NCI-H2107 treated with DMSO at 0.1 percent for 48 hours (cell line): ENCODE measurements around the gene AEN.

Source experiments
- DNase-seq: peaks from one replicate; lab custom pipeline; 2025; ENCODE audit not compliant: unreplicated experiment; lab: John Stamatoyannopoulos, UW

AEN gene

GRCh38 chr15:88649753-88650551 lies 28.8 kb downstream of the AEN start:
- no peak for DNase-seq

GRCh38 chr15:88650556-88650955 lies 29.4 kb downstream of the AEN start:
- no peak for DNase-seq

GRCh38 chr15:88651136-88651732 lies 30.1 kb downstream of the AEN start:
- DNase-seq, result no peak

GRCh38 chr15:88651971-88652370 lies 30.8 kb downstream of the AEN start:
- DNase-seq, result no peak

GRCh38 chr15:88652456-88653199 lies 31.5 kb downstream of the AEN start:
- DNase-seq, result no peak

GRCh38 chr15:88653200-88654064 lies 32.3 kb downstream of the AEN start:
- DNase-seq, result no peak

- DNase-seq, result no peak
Measured at GRCh38 chr15:88654430-88655102, 33.4 kb downstream of the AEN start.

- DNase-seq, result no peak
Measured at GRCh38 chr15:88655103-88655553, 34.0 kb downstream of the AEN start.

- no peak for DNase-seq
Measured at GRCh38 chr15:88655800-88656488, 34.8 kb downstream of the AEN start.

- no peak for DNase-seq
Measured at GRCh38 chr15:88656760-88657221, 35.7 kb downstream of the AEN start.

- DNase-seq, result no peak
Measured at GRCh38 chr15:88657326-88658069, 36.4 kb downstream of the AEN start.

- no peak for DNase-seq
Measured at GRCh38 chr15:88658070-88658965, 37.2 kb downstream of the AEN start.

GRCh38 chr15:88658972-88659931 lies 38.1 kb downstream of the AEN start:
- no peak for DNase-seq

GRCh38 chr15:88661041-88661700 lies 40.0 kb downstream of the AEN start:
- no peak for DNase-seq

GRCh38 chr15:88661761-88662556 lies 40.8 kb downstream of the AEN start:
- DNase-seq, result no peak
